B cell (primary cell): ENCODE results near the gene TRIP4. TPM values are rescaled to one million over a fixed set of nuclear protein-coding genes. Genes with fewer than 3 reads are reported as not detected.

Source experiments
- ATAC-seq: fragments of 200-7000 bp; cut with Tn5 transposase; one replicate; pipeline ENCODE4 v1.10.0; 2021; ENCODE audit warnings: low read depth, mild to moderate bottlenecking, moderate number of reproducible peaks, moderate library complexity
- CTCF ChIA-PET: fragments of 350-600 bp; sonication (Branson Sonifier 250); formaldehyde crosslinking; loops from one replicate; lab custom pipeline; 2021; ENCODE audit warnings: antibody characterized with exemption, inconsistent platforms; lab: Charles Lee
- POLR2A ChIA-PET: fragments of 350-600 bp; sonication (Branson Sonifier 250); formaldehyde crosslinking; loops from one replicate; lab custom pipeline; 2021; ENCODE audit warnings: antibody characterized with exemption; lab: Charles Lee
- DNase-seq: peaks from one replicate; pipeline ENCODE4 v3.0.0; 2013
- H2AFZ ChIP-seq: 2 replicates; pipeline ENCODE4 v1.6.1; 2012; ENCODE audit warnings: mild to moderate bottlenecking, low read depth, low read length; ENCODE audit not compliant: insufficient read depth, poor library complexity, severe bottlenecking
- H3K27ac ChIP-seq, 2 donors: 1 replicate in 1 of 2; 2 replicates in 1 of 2; pipeline ENCODE4 v1.5.1; 2012 to 2013; ENCODE audit warnings: low read length in 2 of 2, mild to moderate bottlenecking in 2 of 2, moderate library complexity in 1 of 2
- H3K27me3 ChIP-seq, 4 experiments: fragments of 200-600 bp in 1 of 4; sonication (generic) in 1 of 4; replicated peaks in 1 of 4; 1 replicate in 2 of 4; 2 replicates in 2 of 4; pipeline versions ENCODE4 v1.6.1 to v1.7.0; 2013 to 2016; ENCODE audit warnings: low read length in 3 of 4, mild to moderate bottlenecking in 2 of 4, mixed read lengths in 1 of 4, moderate library complexity in 1 of 4; ENCODE audit not compliant: insufficient read depth in 4 of 4, control insufficient read depth in 3 of 4; ENCODE audit errors: control extremely low read depth in 1 of 4
- H3K36me3 ChIP-seq, 2 experiments: replicated peaks in 1 of 2; 1 replicate in 1 of 2; 2 replicates in 1 of 2; pipeline versions ENCODE4 v1.6.1 to v1.7.1; 2013; ENCODE audit warnings: low read length in 1 of 2; ENCODE audit not compliant: insufficient read depth in 2 of 2, control insufficient read depth in 1 of 2; ENCODE audit errors: control extremely low read depth in 1 of 2, extremely low read depth in 1 of 2
- H3K4me1 ChIP-seq, 2 donors: fragments of 200-600 bp in 1 of 2; sonication (generic) in 1 of 2; 1 replicate in 1 of 2; 2 replicates in 1 of 2; pipeline versions ENCODE4 v1.5.1 to v1.6.1; 2013 to 2017; ENCODE audit warnings: low read length in 2 of 2; ENCODE audit not compliant: control insufficient read depth in 2 of 2, insufficient read depth in 2 of 2
- H3K4me2 ChIP-seq: replicated peaks from 2 replicates; pipeline ENCODE3; 2012; ENCODE audit warnings: mild to moderate bottlenecking, low read depth, low read length; ENCODE audit not compliant: poor library complexity, severe bottlenecking
- H3K4me3 ChIP-seq, 5 experiments: fragments of 200-600 bp in 1 of 5; sonication (generic) in 1 of 5; 1 replicate in 3 of 5; 2 replicates in 2 of 5; pipeline versions ENCODE4 v1.5.1 to v1.7.0; 2011 to 2016; ENCODE audit warnings: low read length in 4 of 5, mild to moderate bottlenecking in 4 of 5, low read depth in 2 of 5, control low read depth in 1 of 5, moderate library complexity in 1 of 5; ENCODE audit not compliant: insufficient read depth in 1 of 5; ENCODE audit errors: control extremely low read depth in 1 of 5, extremely low read depth in 1 of 5
- H3K79me2 ChIP-seq: fragments of 200-600 bp; sonication (generic); one replicate; pipeline ENCODE4 v1.6.0; 2016; ENCODE audit warnings: low read length; ENCODE audit not compliant: control insufficient read depth, insufficient read depth
- H3K9ac ChIP-seq: fragments of 200-600 bp; sonication (generic); 2 replicates; pipeline ENCODE4 v1.6.1; 2017; ENCODE audit warnings: mild to moderate bottlenecking, low read length, moderate library complexity
- H3K9me3 ChIP-seq, 3 donors: one replicate each; pipeline versions ENCODE4 v1.6.1 to v1.7.1; 2013; ENCODE audit warnings: low read length in 2 of 3; ENCODE audit not compliant: control insufficient read depth in 2 of 3, insufficient read depth in 1 of 3; ENCODE audit errors: control extremely low read depth in 1 of 3
- H4K20me1 ChIP-seq: 2 replicates; pipeline ENCODE4 v1.6.0; 2012; ENCODE audit warnings: mild to moderate bottlenecking, low read length; ENCODE audit not compliant: insufficient read depth, control insufficient read depth, poor library complexity, severe bottlenecking
- H3K27ac Mint-ChIP-seq: one replicate; pipeline ENCODE4 v1.8.0; 2021; ENCODE audit warnings: mixed read lengths
- H3K27me3 Mint-ChIP-seq: one replicate; pipeline ENCODE4 v1.8.0; 2021; ENCODE audit warnings: mixed read lengths
- H3K4me1 Mint-ChIP-seq: one replicate; pipeline ENCODE4 v1.8.0; 2021; ENCODE audit warnings: mixed read lengths
- H3K4me3 Mint-ChIP-seq: one replicate; pipeline ENCODE4 v1.8.0; 2021; ENCODE audit warnings: mixed read lengths
- H3K9me3 Mint-ChIP-seq: one replicate; pipeline ENCODE4 v1.8.0; 2022; ENCODE audit warnings: mixed read lengths; ENCODE audit not compliant: insufficient read depth
- CTCF ChIP-seq: fragments of 200-600 bp; IDR thresholded peaks from one replicate; pipeline ENCODE4 v1.8.0; 2022; ENCODE audit warnings: antibody characterized with exemption, mild to moderate bottlenecking
- EZH2 ChIP-seq: IDR thresholded peaks from 2 replicates; pipeline ENCODE4 v1.6.1; 2012; ENCODE audit warnings: borderline replicate concordance, low read depth, mild to moderate bottlenecking, moderate library complexity, low read length; ENCODE audit not compliant: insufficient read depth, poor library complexity, severe bottlenecking
- WGBS: methylation state at CpG from one replicate; pipeline ENCODE4 v1.1.5; 2013; ENCODE audit warnings: missing lambda C conversion rate; ENCODE audit not compliant: insufficient coverage; 5-methylcytosine and 5-hydroxymethylcytosine counted together
- intact Hi-C: fragments of 100-400 bp; cut with micrococcal nuclease; formaldehyde crosslinking; loops from one replicate; pipeline ENCODE4 v1.10.0; 2022
- polyA plus RNA-seq: library from polyadenylated mRNA; depleted of rRNA; stranded (reverse); fragments of >200 nt; gene quantifications from 2 replicates; pipeline ENCODE4 v1.2.3, GENCODE V29; 2012
- total RNA-seq, 2 donors: library from RNA; stranded (reverse); fragments of 120-200 nt in 1 of 2; gene quantifications; 1 replicate in 1 of 2; 2 replicates in 1 of 2; pipeline versions ENCODE4 v1.2.3 to v1.2.4, GENCODE V29; 2013 to 2022

Gene TRIP4
- total and polyA plus RNA-seq, 2 donors (not counting 1 experiment from before 2014, with no cell fraction given): 13.7 to 38.2 TPM

- Histone ChIP-seq H3K36me3 (peaks cover 0 to 2% of the 10 kb centered on the region in 2 experiments), H3K27me3 (no peaks in the 10 kb centered on the region), H3K79me2 (peaks cover 46% of the 10 kb centered on the region), H4K20me1 (no peaks in the 10 kb centered on the region), H3K9ac (peak within 1 kb of the TSS; percentile 89), H3K4me2 (peak within 1 kb of the TSS; percentile 91), H2AFZ (peak within 1 kb of the TSS; percentile 91), H3K9me3 (no peaks in the 10 kb centered on the region), H3K4me1 (peaks cover 9 to 16% of the 10 kb centered on the region in 2 donors), H3K27ac (peak within 1 kb of the TSS; percentile 50 to 78), H3K4me3 (peak within 1 kb of the TSS; percentile 75 to 92 (median 86))
- under 1% methylated on average over 33 of the region's 42 CpGs for WGBS
- ATAC-seq (peak; percentile 98), DNase-seq (peak; percentile 95)
- Mint-ChIP-seq H3K9me3 (no peaks in the 10 kb centered on the region), H3K4me3 (peak within 1 kb of the TSS; percentile 94), H3K27ac (peak within 1 kb of the TSS; percentile 88), H3K27me3 (no peaks in the 10 kb centered on the region), H3K4me1 (peaks cover 15% of the 10 kb centered on the region)
- ChIA-PET POLR2A (interaction anchor here (0.6 kb wide), 1 partner anchor 31 kb away, joined by 3 read pairs; the partner anchor contains the start of gene TRIP4), CTCF (interaction anchor here (1.2 kb wide), 1 partner anchor 31 kb away, joined by 4 read pairs; the partner anchor contains the start of gene TRIP4)
- intact Hi-C loops: loop anchor here (1.0 to 2.0 kb wide), 5 partner anchors 25 to 261 kb away; partner anchors contain the start of genes PCLAF, PPIB, SNX1 and TRIP4
- no peak for TF ChIP-seq EZH2
- peak; percentile 55 for TF ChIP-seq CTCF
Measured at GRCh38 chr15:64355944-64356709, 31.5 kb upstream of the TRIP4 start, which contains the start of gene CSNK1G1. Gene CSNK1G1, minus strand, starts transcription at chr15:64356173. Its CDS starts 55,674 bp downstream, at chr15:64300499.

- H3K9me3 ChIP-seq: no peaks in the 10 kb centered on the region
- Mint-ChIP-seq H3K9me3 (no peaks in the 10 kb centered on the region), H3K4me3 (peak overlapping the region; percentile 94), H3K4me1 (peaks cover 15% of the 10 kb centered on the region), H3K27me3 (no peaks in the 10 kb centered on the region), H3K27ac (peak overlapping the region; percentile 88)
- DNase-seq (no peak), ATAC-seq (no peak)
- no peaks in the 10 kb centered on the region for H3K27me3 ChIP-seq
- POLR2A ChIA-PET: interaction anchor here (0.6 kb wide), 1 partner anchor 31 kb away, joined by 3 read pairs; the partner anchor contains the start of gene TRIP4
- CTCF ChIA-PET: no interaction called here
- H2AFZ ChIP-seq: peak overlapping the region; percentile 91
- peak overlapping the region; percentile 89 for H3K9ac ChIP-seq
- peaks cover 9 to 16% of the 10 kb centered on the region in 2 donors for H3K4me1 ChIP-seq
- no peaks in the 10 kb centered on the region for H4K20me1 ChIP-seq
- H3K27ac ChIP-seq: peak overlapping the region in 1 of 2 donors; percentile 78
- H3K79me2 ChIP-seq: peaks cover 40% of the 10 kb centered on the region
- peak overlapping the region; percentile 75 to 92 (median 86) for H3K4me3 ChIP-seq
- H3K4me2 ChIP-seq: peak overlapping the region; percentile 91
- 14% methylated on average over 1 of the region's 5 CpGs for WGBS
- TF ChIP-seq CTCF: no peak
- TF ChIP-seq EZH2: no peak
- H3K36me3 ChIP-seq: peaks cover 0 to under 1% of the 10 kb centered on the region in 2 experiments
- intact Hi-C loops: loop anchor here (1.0 to 2.0 kb wide), 5 partner anchors 25 to 262 kb away; partner anchors contain the start of genes PCLAF, PPIB, SNX1 and TRIP4
Measured at GRCh38 chr15:64356710-64357040, 31.0 kb upstream of the TRIP4 start.
